HG03457 (cell line): Measurements from ENCODE around the gene KIAA2012.
"Not testable (repeated sequence)": the region's sequence is repeated elsewhere in the genome, so short reads cannot be mapped to it uniquely, and the experiment has no call there.

Experiments used
- ATAC-seq: cut with Tn5 transposase; IDR thresholded peaks from one replicate; pipeline ENCODE4 v1.9.1; 2021; ENCODE audit warnings: moderate number of reproducible peaks; ENCODE audit not compliant: unreplicated experiment

Gene KIAA2012

DNA sequence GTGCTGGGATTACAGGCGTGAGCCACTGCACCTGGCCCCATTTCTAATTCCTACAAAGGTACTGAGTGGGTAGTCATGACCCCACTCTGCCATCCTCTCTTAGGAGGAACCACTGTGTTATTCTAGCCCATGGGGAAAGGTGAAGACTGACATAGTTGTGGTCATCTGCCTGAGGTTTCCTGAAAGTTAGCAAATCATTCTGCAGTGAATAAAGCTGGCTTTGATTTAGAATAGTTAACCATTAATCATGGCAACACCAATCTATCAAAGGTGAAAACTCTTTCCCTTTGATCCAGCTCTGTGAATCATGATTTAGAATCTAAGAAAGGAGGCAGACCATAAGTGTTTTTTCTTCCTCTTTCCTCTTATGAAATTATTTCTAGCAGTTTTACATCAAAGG, 114.5 kb downstream of the KIAA2012 start:
- no peak for ATAC-seq

DNA sequence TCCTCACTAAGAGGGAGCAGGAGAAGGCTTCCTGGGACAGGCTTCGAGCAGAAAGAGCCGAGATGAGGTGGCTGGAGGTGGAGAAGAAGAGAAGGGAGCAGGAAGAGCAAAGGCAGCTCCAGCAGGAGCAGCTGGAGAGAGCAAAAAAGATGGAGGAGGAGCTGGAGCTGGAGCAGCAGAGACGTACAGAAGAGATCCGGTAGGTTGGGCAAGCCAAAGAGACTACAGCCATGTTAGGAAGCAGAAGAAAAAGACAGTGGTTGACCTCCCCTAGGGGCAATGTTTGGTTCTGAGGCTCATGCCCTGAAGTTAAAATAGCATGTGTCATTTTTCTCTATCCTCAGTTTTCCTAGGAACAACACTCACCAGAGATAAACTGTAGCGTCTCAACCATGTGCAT, 120.2 kb downstream of the KIAA2012 start:
- ATAC-seq, result no peak

DNA sequence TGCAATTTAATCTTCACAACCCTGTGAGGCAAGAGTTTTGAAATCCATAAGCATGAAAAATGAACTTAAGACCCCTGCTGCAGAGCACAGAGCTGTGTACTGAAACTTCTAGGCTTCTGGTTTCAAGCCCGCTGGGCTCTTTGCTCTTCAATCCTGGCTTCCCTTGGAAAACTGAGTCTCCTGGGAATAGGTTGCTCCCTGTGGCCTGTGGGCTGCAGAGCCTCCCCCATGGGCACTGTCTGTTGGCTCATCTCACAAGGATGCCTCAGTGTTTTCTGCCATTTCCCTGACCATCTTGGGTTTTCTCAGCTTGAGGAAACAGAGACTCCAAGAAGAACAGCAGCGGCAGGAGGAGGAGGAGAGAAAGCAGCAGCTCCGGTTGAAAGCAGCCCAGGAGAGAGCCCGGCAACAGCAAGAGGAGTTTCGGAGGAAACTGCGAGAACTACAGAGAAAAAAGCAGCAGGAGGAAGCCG, 120.9 kb downstream of the KIAA2012 start:
- no peak for ATAC-seq

DNA sequence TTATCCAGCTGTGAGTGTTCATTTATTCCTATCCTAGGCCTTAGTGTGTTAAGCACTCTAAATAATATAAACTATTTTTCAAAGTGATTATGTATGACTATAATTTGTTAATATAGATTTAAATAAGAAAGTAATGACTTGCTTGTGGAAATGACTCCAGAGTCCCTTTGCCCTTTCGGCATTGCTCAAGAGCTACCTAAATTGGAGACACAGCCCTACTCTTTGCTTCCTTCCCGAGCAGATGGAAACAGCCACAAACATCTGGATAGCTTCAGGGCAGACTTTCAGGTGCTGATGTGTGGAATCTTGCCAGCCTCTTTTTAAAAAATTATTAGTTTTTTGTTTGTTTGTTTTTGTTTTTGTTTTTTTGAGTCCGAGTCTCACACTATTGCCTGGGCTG, 121.4 kb downstream of the KIAA2012 start:
- ATAC-seq, result no peak

DNA sequence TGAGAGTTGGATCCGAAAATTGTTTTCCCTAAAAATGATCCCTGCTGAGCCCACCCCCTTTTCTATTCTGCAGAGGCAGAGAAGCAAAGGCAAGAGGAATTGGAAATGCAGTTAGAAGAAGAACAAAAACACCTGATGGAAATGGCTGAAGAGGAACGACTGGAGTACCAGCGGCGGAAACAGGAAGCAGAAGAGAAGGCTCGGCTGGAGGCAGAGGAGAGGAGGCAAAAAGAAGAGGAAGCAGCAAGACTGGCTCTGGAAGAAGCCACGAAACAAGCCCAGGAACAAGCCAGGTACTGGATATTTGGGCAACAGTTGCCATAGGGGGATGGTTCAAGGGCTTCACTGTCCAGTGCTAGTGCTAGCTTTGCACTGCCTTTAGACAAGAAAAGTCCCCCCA, 123.7 kb downstream of the KIAA2012 start:
- no peak for ATAC-seq

DNA sequence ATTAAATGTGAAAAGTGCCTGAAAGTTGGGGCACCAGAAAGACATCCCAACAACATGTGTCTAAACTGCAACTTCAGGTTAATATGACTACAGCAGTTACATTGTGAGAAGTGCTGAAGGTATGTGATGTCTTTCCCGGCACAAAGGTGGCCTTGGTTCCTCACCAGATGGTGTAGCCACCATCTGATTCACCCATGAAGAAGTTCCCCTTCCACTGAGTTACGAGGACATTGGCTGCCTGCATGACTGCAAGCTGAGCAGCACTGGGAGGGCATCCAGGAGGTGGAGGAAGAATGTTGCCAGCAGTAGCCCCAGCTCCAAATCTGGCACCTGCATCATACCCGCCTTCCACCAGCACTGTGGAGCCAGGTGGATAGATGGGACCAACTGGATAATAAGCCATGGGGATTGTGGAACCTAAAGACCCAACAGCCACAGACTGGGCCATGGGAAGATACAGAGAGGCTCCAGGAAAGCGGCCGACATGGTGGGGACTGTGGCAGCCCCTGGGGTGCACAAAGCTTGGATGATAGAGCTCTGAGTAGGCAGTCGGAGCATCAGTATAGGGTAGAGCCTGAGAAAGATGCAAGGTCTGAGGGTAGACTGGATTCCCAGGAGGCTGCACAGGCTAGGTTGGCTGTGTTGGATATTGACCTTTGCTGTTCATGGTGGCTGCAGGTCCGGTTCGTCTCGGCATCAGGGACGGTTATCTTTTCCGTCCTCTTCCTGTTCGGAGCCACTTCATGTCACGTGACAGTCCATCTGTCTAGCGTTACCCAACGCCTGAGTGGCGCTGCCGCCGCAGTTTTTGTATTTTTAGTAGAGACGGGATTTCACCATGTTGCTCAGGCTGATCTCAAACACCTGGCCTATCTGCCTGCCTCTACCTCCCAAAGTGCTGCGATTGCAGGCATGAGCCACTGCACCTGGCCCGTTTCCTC, 128.4 kb downstream of the KIAA2012 start:
- ATAC-seq, result no peak

DNA sequence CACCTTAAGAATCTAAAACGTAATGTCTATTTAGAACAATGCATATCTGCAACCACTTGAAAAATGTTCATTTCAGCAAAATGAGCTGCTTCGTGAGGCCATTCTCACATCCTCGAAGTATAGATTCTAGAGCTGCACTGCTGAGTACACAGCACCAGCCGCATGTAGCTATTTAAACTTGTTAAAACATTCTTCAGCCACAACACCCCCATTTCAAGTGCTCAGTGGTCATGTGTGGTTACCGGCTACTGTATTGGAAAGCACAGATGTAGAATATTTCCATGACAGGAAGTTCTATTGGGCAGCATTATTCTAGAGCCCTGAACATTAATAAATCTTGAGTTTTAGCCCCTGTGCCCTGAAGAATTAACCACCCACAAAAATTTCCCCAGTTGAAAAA, 130.3 kb downstream of the KIAA2012 start:
- ATAC-seq, result no peak

DNA sequence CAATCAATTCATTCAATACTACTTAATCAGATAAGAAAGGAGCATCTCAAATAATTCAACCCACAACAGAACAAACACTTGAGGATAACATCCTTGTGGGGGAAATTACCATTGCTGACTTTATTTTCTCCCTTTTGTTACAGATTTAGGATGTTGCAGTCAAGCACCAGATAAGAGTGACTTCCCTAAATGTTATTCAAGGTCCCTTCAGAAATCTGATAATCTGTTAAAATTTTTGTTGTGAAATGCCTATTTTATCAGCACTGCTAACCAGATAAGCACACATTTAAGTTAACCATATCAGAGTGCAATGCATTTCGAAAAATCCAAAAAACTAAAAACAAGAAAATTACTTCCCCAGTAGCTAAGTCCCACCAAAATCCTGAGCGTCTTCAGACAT, 131.8 kb downstream of the KIAA2012 start:
- no peak for ATAC-seq

DNA sequence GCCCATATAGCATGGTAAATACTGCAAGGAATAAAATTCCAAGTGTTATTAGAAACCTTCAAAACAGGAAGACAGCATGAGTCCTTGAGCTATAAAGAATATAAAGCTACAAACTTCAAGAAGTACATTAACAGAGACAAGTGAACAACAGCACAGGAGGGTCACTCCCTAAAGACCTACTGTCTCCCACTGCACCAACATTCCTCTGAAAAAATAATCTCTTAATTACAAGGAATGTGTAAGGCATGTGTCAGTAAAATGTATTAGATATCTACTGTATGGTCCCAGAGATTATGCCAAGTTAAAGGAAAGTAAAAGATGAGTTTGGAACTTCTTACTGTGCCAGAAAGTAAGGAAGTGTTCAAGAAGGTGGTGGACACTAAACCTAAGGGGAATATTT, 135.5 kb downstream of the KIAA2012 start:
- ATAC-seq, result no peak

DNA sequence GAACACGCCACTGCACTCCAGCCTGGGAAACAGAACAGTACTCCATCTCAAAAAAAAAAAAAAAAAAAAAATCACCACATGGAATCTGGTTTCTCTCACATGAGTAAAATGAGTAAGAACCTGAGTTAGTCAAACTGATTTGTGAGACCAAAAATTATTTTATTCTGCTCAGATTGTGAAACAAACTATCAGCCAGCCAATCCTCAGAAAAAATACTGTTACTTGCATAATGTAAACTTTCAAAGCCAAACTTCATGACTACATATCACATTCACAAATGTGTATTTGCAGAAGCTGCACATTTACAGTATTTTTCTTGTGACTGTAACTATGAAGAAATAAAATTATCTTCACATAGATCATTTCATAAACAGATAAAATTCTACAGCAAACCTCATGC, 142.1 kb downstream of the KIAA2012 start:
- ATAC-seq, result no peak

DNA sequence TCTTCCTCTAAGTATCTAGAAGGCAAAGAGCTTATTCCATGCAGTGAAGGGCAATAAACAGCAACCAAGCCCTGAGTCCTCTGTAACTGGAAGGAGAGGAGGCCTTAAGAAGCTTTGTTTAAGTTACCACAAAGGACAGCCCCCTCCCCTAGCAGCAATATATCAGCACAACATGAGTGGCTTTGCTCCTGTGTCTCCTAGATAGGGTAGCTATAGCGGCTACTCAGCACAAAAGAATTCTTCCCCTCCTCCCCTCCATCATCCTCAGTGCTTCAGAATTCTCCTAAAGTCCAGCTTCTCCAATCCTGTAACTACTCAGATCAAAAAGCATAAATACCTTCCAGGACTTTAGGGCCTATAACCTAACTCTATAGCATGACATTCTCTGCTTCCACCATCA, 148.8 kb downstream of the KIAA2012 start:
- ATAC-seq, result no peak

DNA sequence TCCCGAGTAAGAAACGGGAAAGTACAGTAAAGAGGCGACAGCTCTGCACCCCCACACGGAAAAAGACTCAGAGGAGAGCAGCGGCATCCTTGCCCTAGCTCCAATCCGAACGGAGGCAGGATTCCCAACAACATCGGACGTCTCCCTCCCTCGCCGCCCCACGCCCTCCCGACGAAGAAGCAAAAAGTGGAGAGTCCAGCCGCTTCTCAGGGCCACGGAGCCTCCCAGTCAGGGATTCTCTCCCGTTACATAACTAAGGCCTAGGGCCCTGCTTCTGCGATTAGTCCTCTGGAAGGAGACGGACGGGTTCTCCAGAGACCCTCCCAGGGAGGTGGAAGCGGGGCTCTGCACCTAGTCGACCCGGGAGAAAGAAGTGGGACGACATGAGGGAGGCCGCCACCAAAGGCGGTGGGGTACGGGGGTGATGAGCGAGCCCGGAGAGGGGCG, 164.8 kb downstream of the KIAA2012 start:
- ATAC-seq, result peak; percentile 20

DNA sequence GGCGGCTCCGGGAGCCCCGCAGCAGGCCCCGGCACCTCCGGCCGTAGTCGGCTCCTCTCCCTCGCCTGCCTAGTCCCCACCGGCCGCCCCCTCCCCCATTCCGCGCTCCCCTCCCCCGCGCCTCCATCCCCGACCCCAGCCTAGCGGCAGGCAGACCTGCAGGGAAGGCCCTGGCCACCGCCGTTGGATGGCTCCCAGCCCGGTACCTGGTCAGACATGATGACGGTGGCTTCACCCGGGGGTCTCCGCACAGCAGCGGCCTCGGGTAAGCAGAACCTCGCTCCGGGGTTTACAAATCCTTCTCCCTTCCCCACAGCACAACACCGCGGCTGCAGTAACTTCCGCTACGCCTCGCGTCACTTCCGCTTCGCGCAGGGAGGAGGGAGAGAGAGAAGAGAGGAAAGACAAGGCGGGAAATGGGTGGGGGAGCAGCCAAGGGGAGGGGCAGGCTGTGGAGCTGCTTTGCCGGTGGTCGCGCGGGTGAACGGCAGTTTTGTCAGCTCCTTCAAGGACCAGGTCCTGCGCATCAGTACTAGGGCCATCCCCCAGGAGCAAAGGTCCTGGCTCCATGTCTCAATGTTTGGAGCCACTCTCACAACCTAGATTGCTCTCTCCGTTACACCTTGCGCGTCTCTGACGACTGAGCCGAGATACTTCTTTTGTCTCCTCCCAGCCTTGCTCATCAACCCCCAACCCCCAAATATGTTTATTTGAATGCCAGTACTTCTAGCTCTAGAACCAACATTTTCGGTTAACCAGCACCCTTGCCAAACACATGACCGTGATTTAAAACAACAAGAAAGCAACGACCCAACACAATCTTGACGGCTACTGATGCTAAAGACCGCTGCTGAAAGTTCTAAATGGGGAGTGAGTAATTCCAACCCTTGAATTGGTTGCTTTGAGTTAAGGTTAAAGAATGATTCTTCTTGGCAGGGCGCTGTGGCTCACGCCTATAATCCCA, 165.5 kb downstream of the KIAA2012 start, which contains the start of gene SUMO1:
SUMO1 (minus strand) TSS at position 364 of the 964 bp plus-strand sequence; CDS start at position 218, 146 bp downstream.
- ATAC-seq, result peak; percentile 85

DNA sequence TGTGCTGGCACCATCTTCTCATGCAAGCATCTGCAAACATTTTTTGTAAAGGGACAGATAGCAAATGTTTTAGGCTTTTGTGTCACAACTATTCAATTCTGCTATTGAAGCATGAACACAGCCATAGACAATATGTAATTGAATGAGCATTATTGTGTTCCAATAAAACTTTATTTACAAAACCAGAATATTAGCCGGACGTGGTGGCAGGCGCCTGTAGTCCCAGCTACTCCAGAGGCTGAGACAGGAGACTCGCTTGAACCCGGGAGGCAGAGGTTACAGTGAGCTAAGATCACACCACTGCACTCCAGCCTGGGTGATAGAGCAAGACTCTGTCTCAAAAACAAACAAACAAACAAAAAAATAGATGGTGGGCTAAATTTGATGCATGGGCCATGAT, 174.7 kb downstream of the KIAA2012 start:
- not testable (repeated sequence) for ATAC-seq

DNA sequence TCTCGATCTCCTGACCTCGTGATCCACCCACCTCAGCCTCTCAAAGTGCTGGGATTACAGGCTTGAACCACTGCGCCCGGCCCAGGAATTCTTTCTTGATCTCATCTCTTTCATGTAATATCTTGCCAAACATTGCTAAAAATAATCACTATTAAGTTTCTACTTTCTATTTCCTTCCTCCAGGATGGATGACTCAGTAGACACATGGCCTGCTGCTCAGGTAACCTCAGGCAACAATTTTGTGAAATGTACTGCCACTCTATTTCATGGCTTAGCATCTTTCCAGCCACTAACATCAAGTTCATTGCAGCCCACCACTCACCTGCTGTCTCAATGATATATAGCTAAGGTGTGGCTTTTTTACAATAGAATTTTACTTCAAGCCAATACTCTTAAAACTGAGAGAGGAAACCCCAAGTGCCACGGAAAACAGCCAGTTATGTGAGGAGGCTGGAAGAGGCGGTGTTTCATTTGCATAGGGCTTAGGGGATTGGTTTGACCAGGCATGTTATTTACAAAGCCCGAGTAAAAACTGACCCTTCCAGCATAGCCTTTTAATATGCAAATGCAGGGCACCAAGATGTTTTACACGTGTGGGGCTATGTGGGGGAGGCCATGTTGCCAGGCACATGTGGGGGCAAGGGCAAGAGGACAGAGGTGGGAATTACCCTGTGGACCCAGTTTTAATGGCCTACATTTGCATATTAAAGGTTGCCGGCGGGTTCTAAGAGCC, 176.6 kb downstream of the KIAA2012 start:
- ATAC-seq, result no peak

DNA sequence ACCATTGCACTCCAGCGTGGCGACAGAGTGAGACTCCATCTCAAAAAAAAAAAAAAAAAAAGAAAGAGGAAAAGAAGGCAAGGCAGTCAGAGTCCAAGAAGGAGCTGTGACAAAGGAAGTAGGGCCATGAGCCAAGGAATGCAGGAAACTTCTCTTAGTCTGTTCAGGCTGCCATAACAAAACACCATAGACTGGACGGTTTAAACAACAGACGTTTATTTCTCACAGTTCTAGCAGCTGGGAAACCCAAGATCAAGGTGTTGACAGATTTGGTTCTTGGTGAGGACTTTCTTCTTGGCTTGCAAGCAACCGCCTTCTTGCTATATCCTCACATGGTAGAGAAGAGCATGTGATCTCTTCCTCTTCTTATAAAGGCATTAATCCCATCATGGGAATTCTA, 178.4 kb downstream of the KIAA2012 start:
- no peak for ATAC-seq
